HG02884 (cell line): ENCODE data around the gene GREM2.

ENCODE experiments used
- ATAC-seq: cut with Tn5 transposase; IDR thresholded peaks from one replicate; pipeline ENCODE4 v1.9.1; 2021; ENCODE audit warnings: mild to moderate bottlenecking, moderate library complexity; ENCODE audit not compliant: unreplicated experiment

The GREM2 gene

DNA sequence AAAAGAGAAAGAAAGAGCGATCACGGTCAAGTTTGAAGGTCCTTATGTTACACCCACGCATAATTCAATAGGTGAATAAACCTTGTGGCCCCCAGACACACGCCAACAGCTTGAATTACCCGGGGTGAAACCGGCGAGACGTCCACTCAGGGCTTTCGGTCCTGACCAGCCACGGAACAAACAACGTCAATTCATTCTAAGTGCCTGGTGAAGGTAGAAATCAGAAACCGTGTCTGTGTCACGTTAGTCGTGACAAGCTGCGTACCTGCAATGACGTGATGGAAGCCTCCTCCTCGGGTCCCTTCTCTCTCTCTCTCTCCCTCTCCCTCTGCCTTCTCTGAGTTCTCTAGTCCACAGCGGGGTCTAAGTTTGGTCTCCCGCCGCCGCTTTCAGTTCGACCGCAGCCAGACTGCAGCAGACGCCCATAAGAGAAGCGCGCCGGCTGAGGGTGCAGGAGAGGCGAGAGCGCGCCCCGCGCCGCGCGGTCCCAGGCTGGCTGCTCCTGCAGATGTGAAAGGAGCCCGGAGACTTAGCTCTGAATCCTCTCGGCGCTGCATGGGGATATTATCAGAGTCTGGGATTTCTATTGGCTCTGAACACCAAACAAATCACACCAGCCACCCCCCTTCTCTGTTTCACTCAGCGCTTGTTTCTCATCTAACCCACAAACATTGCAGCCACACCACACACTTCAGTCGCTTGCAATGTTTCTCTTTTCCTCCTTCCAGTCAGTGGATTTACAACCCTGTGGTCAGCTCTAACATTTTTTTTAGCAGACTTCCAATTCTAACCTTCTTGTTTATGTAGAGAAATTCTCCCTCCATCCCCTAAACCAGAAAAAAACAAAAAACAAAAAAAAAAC lies at the start of gene GREM2:
Gene GREM2 (minus strand): TSS at position 537 of the 862 bp plus-strand sequence. CDS start 118,680 bp downstream, outside the sequence.
- ATAC-seq, result peak; percentile 93

DNA sequence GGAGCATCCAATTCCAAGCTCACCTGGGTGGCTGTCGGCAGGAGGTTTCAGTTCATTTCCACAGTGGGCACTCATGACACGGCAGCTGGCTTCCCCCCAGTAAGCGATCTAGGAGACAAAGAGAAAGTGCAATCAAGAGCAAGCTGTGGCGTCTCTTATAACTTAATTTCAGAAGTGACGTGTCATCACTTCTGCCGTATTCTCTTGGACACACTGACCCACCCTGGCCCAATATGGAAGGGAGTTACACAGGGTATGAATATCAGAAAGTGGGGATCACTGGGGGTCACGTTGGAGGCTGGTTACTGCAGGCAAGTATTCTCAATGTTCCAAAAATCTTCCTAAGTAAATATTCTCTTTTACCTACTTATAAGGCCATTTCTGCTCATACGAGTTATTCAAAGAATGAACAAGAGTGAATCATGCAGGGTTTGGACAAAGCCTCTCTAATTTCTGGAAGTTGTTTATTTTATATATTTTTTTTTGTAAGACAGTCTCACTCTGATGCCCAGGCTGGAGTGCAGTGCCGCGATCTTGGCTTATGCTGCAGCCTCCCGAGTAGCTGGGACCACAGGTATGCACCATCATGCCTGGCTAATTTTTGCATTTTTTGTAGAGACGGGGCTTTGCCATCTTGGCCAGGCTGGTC lies 46.5 kb upstream of the GREM2 start:
- ATAC-seq, result no peak

DNA sequence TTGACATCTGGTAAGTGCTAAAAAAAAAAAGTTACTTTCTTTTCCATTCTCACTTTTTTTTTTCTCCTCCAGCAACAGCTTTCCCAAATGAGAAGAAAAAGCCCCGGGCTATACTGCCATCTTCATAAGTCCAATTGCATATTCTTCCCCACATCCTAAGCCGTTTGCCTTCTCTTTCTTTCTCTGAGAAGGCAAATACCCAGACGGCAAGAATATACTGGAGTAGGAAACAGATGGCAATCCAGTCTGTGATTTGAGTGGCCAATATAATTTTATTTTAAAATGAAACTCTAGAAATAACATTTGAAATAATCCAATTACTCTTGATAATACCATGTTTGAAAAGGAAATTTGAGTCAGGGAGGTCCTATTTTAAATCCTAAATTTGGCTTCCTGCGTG lies 44.6 kb upstream of the GREM2 start:
- no peak for ATAC-seq

DNA sequence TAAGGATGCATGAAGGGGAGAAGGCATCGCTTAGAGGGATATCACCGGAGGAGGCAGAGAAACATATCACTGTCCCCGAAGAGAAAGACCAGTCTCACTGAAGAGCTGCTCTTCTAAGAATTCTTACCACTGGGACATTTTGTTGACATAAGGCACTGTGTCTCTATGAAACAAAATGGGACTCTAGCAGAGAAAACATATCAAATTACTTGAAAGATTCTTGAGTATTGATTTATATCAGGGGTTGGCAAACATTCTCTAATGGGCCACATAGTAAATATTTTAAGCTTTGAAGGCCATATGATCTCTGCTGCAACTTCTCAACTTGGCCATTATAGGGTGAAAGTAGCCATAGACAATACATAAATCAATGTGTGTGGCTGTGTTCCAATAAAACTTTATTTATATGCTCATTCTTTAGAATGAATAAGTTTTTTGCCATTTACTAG lies 41.0 kb upstream of the GREM2 start:
- no peak for ATAC-seq

DNA sequence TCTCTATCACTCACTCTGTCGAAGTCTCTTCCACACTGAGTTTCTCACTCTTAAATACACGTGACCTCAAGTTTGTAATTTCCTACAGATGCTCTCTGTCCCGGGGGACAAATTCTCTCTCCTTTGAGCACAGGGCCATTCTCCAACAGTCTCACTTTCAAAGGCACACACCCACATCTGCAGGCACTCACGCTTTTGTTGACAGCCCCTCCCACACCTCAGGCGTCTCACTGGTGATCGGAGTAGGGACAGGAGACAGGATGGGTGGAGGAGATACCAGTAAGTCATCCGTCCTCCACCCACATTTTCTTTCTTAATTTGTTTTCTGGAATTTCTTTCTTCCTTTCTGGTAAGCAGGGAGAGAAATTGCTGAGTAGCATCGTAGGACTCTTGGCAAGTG lies 40.6 kb upstream of the GREM2 start:
- ATAC-seq, result no peak

DNA sequence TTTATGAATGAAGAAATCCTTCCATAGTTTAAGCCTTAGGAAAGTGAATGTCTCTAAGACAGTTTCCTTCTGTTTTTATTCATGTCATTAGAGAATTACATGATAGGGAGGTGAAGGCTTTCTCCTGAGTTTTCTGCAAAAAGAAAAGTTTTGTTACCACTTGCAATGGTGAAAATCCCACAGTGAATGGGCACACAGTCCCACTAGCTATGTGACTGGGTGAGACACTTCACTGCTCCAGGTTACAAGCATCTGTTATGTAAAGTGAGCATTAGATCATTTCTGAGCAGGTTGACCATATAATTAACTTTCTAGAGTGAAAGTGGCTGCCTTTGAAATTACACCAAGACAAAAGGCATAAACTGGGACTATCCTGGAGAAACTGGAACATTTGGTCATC lies 38.9 kb upstream of the GREM2 start:
- ATAC-seq, result no peak

DNA sequence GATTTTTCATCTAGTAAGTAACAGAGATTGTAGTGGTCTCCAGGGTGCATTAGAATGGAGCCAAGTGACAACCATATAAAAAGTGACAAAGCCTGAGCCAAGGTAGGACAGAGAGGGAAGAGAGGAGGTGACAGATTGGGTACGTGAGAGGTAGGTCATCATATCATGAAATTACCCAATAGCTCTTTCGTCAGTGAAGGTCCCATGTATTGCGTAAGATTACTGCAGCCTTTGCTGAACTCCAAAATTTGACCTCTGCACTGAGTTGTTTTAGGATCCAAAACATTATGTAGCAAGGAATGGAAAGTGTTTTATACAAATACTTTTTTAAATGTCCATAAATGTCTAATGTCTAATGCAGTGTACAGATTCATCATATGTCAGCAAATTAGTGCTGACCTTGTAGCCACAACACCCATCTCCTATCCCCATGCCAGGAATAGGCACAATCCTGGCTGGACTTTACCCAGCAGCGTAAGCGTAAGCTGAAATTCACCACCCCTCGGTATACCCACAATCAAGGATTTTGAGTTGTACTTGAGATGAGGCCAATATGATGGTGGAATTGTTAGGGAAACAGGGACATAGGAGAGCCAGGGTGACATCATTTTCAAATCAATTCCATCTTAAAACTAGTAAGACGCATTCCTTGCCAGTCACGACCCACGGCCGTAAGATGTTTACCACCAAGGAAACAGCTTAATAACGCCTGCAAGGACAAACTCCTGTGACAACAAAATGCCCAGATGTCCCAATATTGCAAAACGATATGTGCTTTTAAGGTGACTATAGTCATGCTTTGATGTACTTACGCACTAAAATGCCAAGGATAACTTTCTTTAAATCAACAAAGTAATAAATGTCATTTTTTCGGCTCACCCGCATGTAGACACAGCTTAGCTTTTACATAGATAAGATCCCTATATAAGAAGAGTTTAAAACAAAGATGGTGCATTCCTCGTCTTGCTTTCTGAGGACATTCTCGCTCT lies 38.1 kb upstream of the GREM2 start:
- no peak for ATAC-seq

DNA sequence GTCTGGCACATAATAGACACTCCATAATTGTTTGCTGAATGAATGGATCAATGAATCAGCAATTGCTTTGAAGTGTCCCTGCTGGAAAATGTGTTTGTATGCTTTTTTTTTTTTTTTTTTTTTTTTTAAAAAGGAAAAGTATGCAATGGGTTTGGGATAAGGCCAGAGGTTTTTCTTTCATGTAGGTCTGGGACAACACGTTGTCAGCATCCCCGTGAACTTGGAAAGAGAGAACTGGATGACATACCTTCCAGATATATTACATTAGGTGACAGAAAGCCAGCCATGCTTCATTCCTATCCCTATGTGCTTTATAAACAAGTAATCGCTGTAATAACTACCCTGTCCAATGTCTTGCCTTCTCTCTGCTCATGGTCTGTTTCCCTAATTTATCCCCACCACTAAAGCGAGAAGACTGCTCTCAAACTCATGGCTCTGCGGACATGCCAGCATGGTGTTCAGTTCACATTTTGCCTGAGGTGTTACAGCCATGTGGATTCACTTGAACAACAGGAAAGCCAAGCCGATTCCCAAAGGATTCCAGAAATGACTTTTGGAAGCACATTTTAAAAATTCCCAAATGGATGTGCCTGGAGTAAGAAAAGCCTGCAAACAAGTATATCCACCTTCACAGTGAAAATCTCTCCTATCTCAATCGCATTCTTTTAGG lies 34.8 kb upstream of the GREM2 start:
- ATAC-seq, result no peak

DNA sequence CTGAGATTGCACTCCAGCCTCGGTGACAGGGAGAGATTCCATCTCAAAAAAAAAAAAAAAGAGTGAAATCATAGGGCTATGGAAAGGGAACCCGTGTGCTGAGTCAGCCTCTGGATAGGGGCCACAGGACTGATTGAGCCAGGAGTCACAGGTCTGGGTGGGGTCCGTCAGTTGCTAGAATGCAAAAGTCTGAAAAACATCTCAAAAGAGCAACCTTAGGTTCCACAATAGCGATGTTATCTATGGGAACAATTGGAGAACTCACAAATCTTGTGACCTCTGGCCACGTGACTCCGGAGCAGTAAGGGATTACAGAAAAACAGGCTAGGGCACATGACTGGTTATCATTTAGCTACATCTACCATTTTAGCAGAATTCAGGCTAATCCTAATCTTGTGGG lies 32.8 kb upstream of the GREM2 start:
- no peak for ATAC-seq

DNA sequence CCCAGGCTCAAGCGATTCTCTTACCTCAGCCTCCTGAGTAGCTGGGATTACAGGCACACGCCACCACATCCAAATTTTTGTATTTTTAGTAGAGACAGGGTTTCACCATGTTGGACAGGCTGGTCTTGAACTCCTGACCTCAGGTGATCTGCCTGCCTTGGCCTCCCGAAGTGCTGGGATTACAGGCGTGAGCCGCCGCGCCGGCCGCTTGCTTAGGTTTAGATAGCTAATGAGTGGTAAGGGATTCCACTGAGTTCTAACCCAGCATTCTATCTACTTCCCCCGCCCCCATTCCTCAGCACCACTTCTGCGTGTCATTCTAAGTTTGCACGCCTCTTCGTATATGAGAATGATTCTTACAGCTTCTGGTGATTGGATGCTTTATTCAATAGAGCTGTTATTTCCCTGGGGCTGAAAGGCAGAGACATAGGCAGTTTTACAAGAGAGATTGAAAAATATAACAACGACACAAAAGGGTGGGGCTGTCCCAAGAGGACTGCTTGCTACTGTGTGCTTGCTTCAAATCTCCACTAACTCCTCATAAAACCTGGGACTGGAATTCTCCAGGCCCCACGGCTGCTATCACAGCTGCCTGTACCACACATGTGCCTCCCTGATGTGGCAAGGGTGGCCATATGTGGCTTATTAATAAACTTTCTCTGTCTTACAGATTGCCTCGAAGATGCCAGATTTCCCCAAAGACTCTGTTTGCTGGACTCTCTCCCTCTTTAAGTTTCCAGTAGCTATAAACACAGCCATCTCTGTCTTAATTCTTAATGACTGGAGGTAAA lies 23.7 kb upstream of the GREM2 start:
- ATAC-seq, result no peak

DNA sequence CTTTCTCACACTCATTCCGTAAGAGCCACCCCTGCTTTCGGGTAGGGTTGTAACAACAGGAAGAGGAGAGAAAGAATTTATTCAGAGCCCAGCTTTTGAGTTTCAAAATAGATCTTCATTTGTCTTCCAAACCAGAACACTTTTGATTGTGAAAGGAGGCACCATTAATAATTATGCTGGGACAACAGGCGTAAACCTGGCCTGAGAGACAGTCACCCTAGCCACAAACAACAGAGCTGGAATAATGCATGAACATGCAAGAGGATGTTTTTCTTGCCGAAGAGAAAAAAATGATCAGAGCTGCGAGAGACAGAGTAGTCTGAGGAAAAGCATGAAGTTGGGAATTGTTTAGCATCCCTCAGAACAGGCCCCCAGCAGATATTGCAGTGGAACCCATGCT lies 18.5 kb upstream of the GREM2 start:
- ATAC-seq, result no peak

DNA sequence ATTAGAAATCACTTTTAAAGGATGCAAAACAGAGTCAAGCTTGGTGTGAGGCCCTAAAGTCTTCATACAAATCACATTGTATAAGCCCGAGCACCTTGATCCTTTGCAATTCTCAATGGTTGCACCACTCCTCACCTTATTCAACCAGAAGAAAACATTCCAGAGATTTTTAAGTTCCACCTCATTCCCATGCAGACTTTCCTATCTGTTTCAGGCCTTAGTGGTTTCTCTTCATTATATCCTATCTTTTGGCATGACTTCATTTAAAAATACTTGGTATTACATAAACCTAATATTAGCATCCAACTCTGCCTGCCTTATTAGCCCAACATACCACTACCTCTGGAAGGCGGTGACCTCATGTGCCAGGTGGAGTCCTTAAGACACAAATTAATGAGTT lies 9.3 kb upstream of the GREM2 start:
- no peak for ATAC-seq

DNA sequence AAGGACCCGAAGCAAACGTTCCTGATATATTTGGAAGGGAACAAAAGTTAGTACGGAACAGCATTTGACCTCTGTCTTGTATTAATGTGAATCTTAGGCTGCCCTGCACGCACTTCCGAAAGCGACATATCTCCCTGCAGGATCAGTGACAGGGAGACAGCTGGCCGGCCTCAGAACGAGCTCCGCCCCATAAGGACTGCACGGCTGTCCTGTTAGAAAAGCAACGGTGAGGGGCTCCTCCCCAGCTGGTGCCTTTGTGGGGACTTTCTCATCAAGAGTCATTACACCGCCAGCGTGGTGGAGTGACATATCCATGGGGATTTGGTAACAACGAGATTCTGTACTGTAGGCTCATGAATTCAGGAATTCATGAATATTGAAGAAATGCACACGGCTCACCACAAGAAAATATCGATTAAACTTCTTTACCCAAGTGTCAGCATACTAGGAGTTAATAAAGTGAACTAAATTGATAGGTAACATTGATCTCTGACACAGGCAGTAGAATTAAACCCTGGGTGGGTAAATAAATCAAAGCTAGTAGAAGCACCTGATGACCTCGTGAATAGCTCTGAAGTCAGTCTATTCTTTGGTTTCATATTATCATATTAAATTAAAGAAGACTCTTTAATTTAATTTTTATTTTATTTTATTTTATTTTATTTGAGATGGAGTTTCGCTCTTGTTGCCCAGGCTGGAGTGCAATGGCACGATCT lies 8.1 kb upstream of the GREM2 start:
- ATAC-seq, result no peak

DNA sequence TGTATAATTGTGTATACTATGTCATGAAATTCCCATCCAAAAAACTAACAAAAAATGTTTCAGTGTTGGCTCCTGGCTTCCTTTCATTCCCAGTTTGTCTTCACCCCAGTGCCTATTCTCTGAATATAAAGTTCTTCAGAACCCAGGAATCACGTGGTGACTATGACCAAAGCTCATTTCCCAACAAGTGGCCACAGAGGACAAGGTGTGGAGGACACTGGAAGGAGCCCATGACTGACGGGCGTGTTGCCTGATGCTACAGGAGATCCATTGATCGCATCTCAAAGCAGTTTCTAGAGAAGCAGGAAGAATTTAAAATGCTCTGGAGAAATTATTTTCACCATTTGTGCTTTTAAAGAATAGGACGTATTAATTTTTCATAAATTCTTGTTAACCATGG lies 7.4 kb upstream of the GREM2 start:
- ATAC-seq, result no peak

DNA sequence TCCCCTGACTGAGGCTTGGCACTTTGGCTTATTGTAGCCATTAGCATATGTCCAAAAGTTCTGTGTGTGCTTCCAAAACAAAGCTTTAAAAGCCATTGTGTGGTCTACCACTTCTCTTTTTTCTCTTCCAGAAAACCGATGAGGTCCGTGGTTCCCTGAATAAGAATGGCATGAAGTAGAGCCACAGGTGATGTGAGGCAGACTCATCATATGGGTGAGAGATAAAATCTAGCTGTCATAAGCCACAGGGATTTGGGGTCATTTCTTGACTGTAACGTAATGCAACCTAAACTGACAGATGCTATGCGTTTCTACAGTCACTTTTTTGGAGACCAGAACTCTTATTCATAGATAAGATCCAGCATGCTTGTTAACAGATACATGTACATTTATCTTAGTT lies 7.0 kb upstream of the GREM2 start:
- no peak for ATAC-seq

DNA sequence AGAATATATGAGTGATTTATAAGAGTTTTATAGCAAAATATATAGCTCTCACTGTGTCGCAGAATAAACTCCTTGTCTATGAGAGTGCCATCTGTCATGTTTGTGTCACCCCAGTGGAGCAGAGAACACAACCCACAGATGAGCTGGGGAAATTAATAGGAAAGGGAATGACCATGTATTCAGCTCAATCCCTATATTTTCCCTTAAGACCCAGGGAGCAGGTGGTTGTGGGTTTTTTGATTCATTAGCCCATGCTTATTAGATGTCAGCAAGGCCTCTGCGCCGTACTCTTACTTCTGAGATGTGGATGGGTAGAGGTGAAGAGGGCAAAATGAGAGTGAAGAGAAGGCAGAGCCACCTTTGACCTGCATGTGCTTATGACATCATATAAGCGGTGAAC lies 4.1 kb upstream of the GREM2 start:
- ATAC-seq, result no peak

DNA sequence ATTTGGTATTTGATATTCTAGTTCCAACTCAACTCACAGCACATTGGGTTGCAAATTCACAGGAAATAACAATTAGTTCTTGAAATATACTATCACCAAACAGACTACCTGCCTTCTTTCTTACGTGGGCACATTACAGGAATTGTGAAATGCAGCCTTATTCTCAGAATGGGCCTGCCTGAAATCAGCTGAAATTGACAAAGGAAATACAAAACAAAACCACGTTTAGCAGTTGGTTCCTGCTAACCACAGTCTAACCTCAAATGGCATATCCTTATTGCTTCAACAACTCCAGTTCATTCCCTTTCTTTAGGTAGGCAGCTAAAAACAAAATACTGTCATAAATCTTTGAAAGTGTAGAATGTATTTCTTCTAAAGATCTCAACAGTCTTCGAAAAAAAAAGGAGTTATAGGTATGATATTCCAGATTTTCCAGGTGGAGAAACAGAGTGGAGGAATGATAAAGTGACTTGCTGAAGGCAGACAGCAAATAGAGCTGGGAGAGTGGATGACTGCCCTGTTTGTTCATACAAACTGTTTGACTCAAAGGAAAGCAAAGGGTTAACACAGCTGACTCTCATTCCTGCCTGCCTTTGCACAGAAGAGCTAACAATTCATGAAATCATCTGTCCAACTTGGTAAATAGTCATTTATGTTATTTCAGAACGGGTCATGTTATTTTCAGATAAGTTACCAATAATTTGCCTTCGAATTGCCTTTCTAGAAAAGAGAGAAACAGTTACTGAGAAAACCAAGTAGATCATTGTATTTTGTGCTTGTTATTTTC lies 1.6 kb upstream of the GREM2 start:
- ATAC-seq, result no peak

DNA sequence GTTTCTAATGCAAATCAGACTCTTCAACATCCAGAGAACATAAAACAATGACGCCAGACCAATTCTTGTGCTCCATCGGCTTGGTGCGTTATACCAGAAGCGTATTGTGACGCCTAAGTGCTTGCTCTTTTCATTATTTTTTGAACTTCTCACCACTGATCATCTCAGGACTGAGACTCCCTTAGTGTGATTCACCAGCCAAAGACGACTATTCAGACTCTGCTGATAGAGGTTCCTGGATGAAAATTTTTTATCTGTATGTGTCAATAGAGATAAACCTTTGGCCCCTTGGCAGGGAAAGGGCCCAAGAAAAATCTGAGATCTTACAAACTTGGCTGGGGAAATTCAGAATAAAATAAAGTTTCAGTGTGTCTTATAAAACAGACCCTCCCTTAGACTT lies 856 bp upstream of the GREM2 start:
- ATAC-seq, result no peak
